ENCODE data around the gene RPL10. TPM values are rescaled to one million over a fixed set of nuclear protein-coding genes. Genes with fewer than 3 reads are reported as not detected.

RPL10 gene
- polyA plus RNA-seq, 1 donor (not counting 4 experiments of a cell fraction or from before 2014, with no cell fraction given) = 2,926 TPM

DNA sequence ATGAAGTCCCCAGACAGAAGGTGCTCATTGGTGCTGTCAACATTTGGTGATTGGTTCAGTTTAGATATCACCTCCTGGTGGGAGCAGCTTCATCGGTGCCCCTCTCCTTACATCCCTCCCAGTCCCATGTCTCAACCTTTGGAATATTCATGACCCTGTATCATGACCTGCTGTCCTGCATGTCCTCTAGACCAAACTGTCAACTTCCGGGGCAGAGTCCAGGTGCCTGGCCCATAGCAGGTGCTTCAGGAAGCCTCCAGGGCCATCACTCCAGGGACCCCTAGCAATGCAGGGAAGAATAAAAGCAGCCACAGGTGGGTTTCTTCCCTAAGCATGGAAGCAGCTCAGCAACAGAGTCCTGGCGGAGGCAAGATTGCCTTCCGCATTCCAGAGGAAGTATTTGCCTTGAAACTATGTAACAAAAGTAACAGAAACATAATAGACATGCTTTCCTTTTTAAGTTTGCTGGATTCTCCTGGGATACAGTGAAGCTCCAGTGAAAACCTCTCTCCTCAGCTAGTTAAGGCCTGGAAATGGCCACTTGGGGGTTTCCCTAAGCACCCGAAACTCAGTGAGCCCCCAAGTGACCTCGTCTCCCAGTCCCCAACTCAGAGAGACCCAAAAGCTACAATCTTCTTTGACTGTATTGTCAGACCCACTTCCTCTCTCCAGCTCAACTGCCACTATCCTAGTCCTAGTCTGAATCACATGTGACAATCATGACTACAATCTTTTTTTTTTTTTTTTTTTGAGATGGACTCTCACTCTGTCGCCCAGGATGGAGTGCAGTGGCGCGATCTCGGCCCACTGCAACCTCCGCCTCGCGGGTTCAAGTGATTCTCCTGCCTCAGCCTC, 29.0 kb downstream of the RPL10 start:
- Histone ChIP-seq H3K4me1 (ENCODE audit: control insufficient read depth, extremely low read depth, insufficient read depth, low read length) (peaks cover 6% of the 10 kb centered on the region), H3K27ac (ENCODE audit: control insufficient read depth, insufficient read depth, low read length) (no peak overlapping the region), H3K9me1 (ENCODE audit: control insufficient read depth, extremely low read depth, insufficient read depth, low read length) (no peaks in the 10 kb centered on the region), H3K27me3 (ENCODE audit: control insufficient read depth, extremely low read depth, insufficient read depth, low read length) (no peaks in the 10 kb centered on the region), H4K20me1 (ENCODE audit: control insufficient read depth, extremely low read depth, insufficient read depth, low read length) (no peaks in the 10 kb centered on the region), H2AFZ (ENCODE audit: control insufficient read depth, low read length) (no peak overlapping the region), H3K4me2 (ENCODE audit: control insufficient read depth, extremely low read depth, insufficient read depth, low read depth, low read length) (no peak overlapping the region), H3K36me3 (ENCODE audit: control insufficient read depth in 2 of 2, extremely low read depth in 1 of 2, insufficient read depth in 2 of 2, low read length in 2 of 2) (peaks cover 2 to 4% of the 10 kb centered on the region in 2 experiments), H3K9me3 (ENCODE audit: control insufficient read depth, low read depth, low read length) (no peaks in the 10 kb centered on the region), H3K79me2 (ENCODE audit: control insufficient read depth, insufficient read depth, low read length) (peaks cover 14% of the 10 kb centered on the region), H3K4me3 (ENCODE audit: control insufficient read depth in 2 of 3, extremely low read depth in 1 of 3, insufficient read depth in 2 of 3, low read depth in 1 of 3, low read length in 3 of 3) (no peak overlapping the region), H3K9ac (ENCODE audit: control insufficient read depth, extremely low read depth, insufficient read depth, low read length) (no peak overlapping the region)
- dilution Hi-C loops (cut with MboI; ENCODE audit: extremely low pct_ligation_motif_present, low sequenced_read_pairs) = no loop called here
- no peak for DNase-seq (ENCODE audit: low read depth, low spot score)
- TF ChIP-seq EZH2 (IDR thresholded peaks at IDR 0.05; ENCODE audit: low read length) = no peak
- TF ChIP-seq, protein P1, sequence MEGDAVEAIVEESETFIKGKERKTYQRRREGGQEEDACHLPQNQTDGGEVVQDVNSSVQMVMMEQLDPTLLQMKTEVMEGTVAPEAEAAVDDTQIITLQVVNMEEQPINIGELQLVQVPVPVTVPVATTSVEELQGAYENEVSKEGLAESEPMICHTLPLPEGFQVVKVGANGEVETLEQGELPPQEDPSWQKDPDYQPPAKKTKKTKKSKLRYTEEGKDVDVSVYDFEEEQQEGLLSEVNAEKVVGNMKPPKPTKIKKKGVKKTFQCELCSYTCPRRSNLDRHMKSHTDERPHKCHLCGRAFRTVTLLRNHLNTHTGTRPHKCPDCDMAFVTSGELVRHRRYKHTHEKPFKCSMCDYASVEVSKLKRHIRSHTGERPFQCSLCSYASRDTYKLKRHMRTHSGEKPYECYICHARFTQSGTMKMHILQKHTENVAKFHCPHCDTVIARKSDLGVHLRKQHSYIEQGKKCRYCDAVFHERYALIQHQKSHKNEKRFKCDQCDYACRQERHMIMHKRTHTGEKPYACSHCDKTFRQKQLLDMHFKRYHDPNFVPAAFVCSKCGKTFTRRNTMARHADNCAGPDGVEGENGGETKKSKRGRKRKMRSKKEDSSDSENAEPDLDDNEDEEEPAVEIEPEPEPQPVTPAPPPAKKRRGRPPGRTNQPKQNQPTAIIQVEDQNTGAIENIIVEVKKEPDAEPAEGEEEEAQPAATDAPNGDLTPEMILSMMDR (optimal IDR thresholded peaks at IDR 0.05 in 1 of 3, IDR thresholded peaks at IDR 0.05 in 1 of 3, conservative IDR thresholded peaks at IDR 0.05 in 1 of 3; ENCODE audit: extremely low read depth in 1 of 3, insufficient read depth in 2 of 3, low read length in 3 of 3) = no peak
- no peak for FAIRE-seq

DNA sequence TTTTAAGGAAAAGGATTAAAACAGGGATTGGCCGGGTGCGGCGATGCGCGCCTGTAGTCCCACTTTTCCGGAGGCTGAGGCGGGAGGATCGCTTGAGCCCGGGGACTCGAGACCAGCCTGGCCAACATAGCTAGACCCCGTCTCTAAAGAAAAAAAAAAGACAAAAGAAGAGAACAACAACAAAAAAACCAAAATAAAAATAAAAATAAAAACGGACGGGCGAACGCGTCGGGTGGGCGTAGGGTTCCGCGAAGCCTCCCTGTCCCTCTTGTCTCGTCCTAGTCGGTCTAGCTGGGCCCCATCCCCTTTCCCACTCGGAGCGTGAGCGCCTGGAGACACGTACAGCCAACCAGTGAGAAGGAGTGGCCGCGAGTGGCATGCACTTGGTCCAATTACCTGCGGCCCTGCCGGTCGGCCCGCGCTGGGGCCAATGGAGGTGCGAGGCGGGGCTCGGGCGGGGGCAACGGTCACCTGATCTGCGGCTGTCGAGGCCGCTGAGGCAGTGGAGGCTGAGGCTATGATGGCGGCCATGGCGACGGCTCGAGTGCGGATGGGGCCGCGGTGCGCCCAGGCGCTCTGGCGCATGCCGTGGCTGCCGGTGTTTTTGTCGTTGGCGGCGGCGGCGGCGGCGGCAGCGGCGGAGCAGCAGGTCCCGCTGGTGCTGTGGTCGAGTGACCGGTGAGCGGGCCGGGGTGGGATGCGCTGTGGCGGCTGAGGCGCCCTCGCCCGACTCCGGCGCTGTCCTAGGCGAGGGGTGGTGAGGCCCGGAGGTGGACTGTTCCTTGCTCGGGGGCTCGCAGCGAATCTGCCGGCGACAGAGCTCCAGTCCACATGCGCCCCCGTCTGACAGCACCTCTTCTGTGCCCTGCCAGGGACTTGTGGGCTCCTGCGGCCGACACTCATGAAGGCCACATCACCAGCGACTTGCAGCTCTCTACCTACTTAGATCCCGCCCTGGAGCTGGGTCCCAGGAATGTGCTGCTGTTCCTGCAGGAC, 30.3 kb downstream of the RPL10 start, which contains the start of gene ATP6AP1:
ATP6AP1 (plus strand) TSS at position 502 of the 996 bp plus-strand sequence; CDS start at position 518, 16 bp downstream.
- H3K4me1 ChIP-seq (ENCODE audit: control insufficient read depth, extremely low read depth, insufficient read depth, low read length) = peaks cover 6% of the 10 kb centered on the region
- H2AFZ ChIP-seq (ENCODE audit: control insufficient read depth, low read length) = peak within 1 kb of the TSS; percentile 43
- H3K9ac ChIP-seq (ENCODE audit: control insufficient read depth, extremely low read depth, insufficient read depth, low read length) = peak within 1 kb of the TSS; percentile 65
- no peaks in the 10 kb centered on the region for H3K9me1 ChIP-seq (ENCODE audit: control insufficient read depth, extremely low read depth, insufficient read depth, low read length)
- H3K36me3 ChIP-seq (ENCODE audit: control insufficient read depth in 2 of 2, extremely low read depth in 1 of 2, insufficient read depth in 2 of 2, low read length in 2 of 2) = peaks cover 4 to 5% of the 10 kb centered on the region in 2 experiments
- TF ChIP-seq, protein P1 (optimal IDR thresholded peaks at IDR 0.05 in 1 of 3, IDR thresholded peaks at IDR 0.05 in 1 of 3, conservative IDR thresholded peaks at IDR 0.05 in 1 of 3; ENCODE audit: extremely low read depth in 1 of 3, insufficient read depth in 2 of 3, low read length in 3 of 3) = no peak
- TF ChIP-seq EZH2 (IDR thresholded peaks at IDR 0.05; ENCODE audit: low read length) = no peak
- H3K9me3 ChIP-seq (ENCODE audit: control insufficient read depth, low read depth, low read length) = no peaks in the 10 kb centered on the region
- peaks cover 14% of the 10 kb centered on the region for H3K79me2 ChIP-seq (ENCODE audit: control insufficient read depth, insufficient read depth, low read length)
- H3K4me2 ChIP-seq (ENCODE audit: control insufficient read depth, extremely low read depth, insufficient read depth, low read depth, low read length) = peak within 1 kb of the TSS; percentile 81
- no peaks in the 10 kb centered on the region for H4K20me1 ChIP-seq (ENCODE audit: control insufficient read depth, extremely low read depth, insufficient read depth, low read length)
- peak within 1 kb of the TSS; percentile 63 to 68 (median 68) for H3K4me3 ChIP-seq (ENCODE audit: control insufficient read depth in 2 of 3, extremely low read depth in 1 of 3, insufficient read depth in 2 of 3, low read depth in 1 of 3, low read length in 3 of 3)
- dilution Hi-C loops (cut with MboI; ENCODE audit: extremely low pct_ligation_motif_present, low sequenced_read_pairs) = no loop called here
- H3K27ac ChIP-seq (ENCODE audit: control insufficient read depth, insufficient read depth, low read length) = no peak within 1 kb of the TSS
- H3K27me3 ChIP-seq (ENCODE audit: control insufficient read depth, extremely low read depth, insufficient read depth, low read length) = no peaks in the 10 kb centered on the region
- FAIRE-seq = no peak
- no peak for DNase-seq (ENCODE audit: low read depth, low spot score)

All from keratinocyte (primary cell).